Kidney glomerular epithelial cell (primary cell): ENCODE measurements around the gene ZSWIM2.
"Not testable (repeated sequence)": the region's sequence is repeated elsewhere in the genome, so short reads cannot be mapped to it uniquely, and the experiment has no call there.

Experiments
- DNase-seq: peaks from one replicate; lab custom pipeline; 2025; lab: John Stamatoyannopoulos, UW

The ZSWIM2 gene

GRCh38 chr2:186841940-186842339 lies 7.0 kb downstream of the ZSWIM2 start:
- DNase-seq, result no peak

DNA sequence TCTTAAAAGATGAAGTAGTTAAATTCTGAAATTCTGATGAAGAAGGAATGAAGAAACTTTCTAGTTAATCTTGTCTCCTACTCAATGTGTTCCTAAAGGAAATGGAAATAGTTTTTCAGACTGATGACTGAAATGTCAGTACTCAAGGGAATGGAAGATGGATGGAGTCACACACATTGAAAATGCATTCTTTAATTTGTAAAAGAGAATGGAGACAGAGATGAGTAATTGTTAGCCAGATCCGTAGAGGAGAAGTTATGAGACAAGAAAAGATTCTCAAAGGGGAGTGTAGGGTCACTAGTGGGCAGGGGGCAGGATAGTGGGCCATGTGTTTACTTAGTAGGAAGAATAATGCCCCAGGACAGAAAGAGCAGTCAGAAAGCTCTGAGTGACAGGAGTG lies 13.3 kb downstream of the ZSWIM2 start:
- no peak for DNase-seq

DNA sequence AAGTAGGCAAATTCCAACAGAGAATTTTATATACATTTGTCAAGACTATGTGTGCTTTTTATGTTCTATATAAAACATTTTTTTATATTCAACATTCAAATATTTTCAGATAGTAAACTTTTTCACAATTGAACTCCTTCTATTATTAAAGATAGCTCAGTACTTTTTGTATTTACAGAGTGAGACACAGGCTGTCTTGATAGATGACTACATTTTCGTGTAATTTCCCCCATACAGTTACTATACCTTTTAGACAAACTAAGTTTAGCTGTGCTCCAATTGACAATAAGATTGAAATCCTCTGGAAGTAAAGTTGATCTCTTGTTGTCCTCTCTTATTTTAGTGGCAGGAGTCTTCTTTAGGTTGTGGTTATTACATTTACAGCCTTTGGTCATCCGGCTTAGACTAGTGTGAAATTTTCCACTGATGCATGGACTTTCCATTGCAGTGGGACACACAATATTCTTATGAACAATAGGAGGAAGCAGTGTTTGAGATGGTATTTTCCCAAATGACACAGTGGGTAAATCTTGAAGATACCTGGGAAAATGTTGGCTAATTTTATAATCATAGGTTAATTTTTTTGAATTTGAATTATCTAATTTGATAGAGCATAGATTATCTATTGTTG lies 21.0 kb downstream of the ZSWIM2 start:
- no peak for DNase-seq

DNA sequence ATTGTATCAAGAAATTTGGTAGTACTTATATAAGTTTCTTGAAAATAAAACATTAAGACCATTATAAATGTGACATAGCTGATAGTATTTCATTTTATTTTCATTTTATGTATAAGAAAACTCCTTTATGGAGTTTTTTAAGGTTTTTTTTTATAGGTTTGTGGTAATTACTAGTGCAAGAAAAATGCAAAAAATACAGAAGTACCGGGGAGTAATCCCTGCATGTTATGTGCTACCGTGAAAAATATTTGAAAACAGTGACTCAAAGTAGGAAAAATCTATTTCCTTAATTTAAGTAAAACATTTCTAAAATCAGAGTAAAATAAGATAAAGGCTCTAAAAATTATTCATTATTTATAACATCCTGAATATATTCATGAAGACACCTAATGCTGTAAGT lies 21.6 kb downstream of the ZSWIM2 start:
- DNase-seq, result no peak

DNA sequence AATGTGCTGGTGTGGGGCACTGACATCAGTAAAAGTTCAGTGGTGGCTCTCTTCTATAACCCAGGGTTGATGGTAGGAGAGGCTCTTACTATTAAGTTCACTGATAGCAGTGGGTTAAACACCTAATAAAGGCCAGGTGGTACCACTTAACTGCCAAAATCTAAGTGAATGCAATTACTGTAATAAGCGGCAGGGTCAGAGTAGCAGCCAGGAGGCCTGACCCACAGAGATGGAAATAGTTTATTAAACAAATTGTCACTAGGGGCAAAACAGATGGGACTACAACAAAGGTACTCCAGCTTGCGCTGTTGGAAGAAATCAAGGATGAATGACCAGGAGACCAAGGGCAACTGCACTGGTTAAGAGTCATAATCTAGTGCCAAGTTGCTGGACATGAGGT lies 26.6 kb downstream of the ZSWIM2 start:
- DNase-seq, result no peak

GRCh38 chr2:186820303-186820702 lies 28.7 kb downstream of the ZSWIM2 start:
- DNase-seq, result no peak

DNA sequence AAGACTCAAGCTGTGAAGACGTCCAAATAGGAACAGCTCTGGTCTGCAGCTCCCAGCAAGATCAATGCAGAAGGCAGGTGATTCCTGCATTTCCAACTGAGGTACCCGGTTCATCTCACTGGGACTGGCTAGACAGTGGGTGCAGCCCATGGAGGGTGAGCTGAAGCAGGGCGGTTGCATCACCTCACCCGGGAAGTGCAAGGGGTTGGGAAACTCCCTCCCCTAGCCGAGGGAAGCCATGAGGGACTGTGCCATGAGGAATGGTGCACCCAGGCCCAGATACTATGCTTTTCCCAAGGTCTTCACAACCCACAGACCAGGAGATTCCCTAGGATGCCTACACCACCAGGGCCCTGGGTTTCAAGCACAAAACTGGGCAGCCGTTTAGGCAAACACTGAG lies 37.2 kb downstream of the ZSWIM2 start:
- DNase-seq, result not testable (repeated sequence)

DNA sequence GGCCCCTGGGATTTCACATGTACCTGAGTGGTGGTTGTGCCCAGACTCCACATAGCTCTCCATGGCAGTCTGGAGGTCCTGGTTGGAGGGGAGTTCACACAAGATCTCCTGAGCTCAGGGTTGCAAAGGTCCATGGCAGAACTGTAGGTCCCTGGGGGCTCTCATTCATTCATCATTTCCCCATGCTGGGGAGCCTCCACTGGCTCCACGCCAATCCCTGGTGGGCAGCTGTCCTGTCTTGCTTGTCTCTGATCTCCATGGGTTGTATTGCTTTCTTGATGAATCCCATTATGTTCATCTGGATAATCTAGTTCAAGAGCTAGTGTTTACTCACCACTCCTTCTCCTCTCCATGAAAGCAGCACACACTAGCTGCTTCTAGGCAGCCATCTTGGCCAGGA lies 42.4 kb downstream of the ZSWIM2 start:
- DNase-seq, result no peak

DNA sequence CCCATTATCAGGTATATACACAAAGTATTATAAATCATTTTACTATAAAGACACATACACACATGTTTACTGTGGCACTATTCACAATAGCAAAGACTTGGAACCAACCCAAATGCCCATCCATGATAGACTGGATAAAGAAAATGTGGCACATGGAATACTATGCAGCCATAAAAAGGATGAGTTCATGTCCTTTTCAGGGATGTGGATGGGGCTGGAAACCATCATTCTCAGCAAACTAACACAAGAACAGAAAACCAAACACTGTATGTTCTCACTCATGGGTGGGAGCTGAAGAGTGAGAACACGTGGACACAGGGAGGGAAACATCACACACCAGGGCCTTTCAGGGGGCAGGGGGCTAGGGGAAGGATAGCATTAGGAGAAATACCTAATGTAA lies 50.4 kb downstream of the ZSWIM2 start:
- not testable (repeated sequence) for DNase-seq

- no peak for DNase-seq
Measured at GRCh38 chr2:186784930-186785329, 64.0 kb downstream of the ZSWIM2 start.

DNA sequence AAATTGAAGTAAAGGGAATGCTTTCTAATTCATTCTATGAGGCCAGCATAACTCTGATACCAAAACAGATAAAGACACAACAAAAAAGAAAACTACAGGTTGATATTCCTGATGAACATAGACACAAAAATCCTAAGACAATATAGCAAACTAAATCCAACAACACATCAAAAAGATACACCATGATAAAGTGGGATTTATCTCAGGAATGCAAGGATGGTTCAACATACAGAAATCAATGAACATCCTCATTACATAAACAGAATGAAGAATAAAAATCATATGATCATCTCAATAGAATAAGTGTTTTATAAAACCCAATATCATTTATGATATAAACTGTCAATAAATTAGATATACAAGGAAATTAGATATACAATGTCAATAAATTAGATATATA lies 65.7 kb downstream of the ZSWIM2 start:
- no peak for DNase-seq

DNA sequence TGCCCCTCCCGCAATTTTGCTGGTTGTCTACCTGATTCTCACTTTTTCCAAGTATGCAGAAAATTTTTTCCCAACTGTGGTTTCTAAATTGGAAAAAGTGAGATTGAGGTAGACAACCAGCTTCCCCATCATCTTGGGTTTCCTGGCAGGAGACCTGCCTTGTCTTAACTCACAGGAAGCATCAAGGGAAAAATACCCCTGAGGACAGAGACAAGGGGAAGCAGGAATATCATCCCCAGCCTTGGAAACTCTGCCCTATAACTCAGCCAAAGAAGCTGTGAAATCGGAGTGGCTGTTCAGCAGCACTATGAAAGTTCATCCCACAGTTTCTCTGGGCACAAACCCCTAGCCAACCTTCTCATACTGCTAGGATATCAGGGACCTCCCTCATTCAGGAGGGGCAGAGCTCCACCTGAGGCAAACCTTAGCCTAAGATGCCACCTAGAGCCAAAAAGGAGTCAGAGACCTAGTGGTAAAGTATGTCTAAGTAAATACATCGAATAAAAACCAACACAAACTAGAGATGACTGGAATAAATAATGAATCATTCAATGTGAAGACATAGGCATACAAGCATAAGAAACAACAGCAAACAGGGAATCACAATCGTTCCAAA lies 68.2 kb downstream of the ZSWIM2 start:
- peak; percentile 36 for DNase-seq
